HPDE6-E6E7 (cell line): Measurements from ENCODE around the gene ME1.
"Not testable (repeated sequence)": the region's sequence is repeated elsewhere in the genome, so short reads cannot be mapped to it uniquely, and the experiment has no call there.

Experiments
- DNase-seq: peaks from one replicate; pipeline ENCODE4 v3.0.0; 2011; ENCODE audit warnings: missing footprints; ENCODE audit errors: extremely low spot score

Gene ME1

GRCh38 chr6:83352424-83353061 lies 78.3 kb downstream of the ME1 start:
- no peak for DNase-seq

GRCh38 chr6:83343121-83343520 lies 87.7 kb downstream of the ME1 start:
- no peak for DNase-seq

- DNase-seq = no peak
Measured at GRCh38 chr6:83341765-83342164, 89.1 kb downstream of the ME1 start.

GRCh38 chr6:83333916-83334315 lies 96.9 kb downstream of the ME1 start:
- DNase-seq = not testable (repeated sequence)

GRCh38 chr6:83333500-83333899 lies 97.4 kb downstream of the ME1 start:
- no peak for DNase-seq

GRCh38 chr6:83314693-83315092 lies 116.2 kb downstream of the ME1 start:
- DNase-seq = no peak

- no peak for DNase-seq
Measured at GRCh38 chr6:83313882-83314281, 117.0 kb downstream of the ME1 start.

- DNase-seq = no peak
Measured at GRCh38 chr6:83311231-83311630, 119.6 kb downstream of the ME1 start.

GRCh38 chr6:83310046-83310445 lies 120.8 kb downstream of the ME1 start:
- no peak for DNase-seq

- DNase-seq = no peak
Measured at GRCh38 chr6:83309344-83309743, 121.5 kb downstream of the ME1 start.

GRCh38 chr6:83308833-83309232 lies 122.0 kb downstream of the ME1 start:
- DNase-seq = no peak

- DNase-seq = no peak
Measured at GRCh38 chr6:83307849-83308248, 123.0 kb downstream of the ME1 start.

GRCh38 chr6:83303426-83303825 lies 127.4 kb downstream of the ME1 start:
- DNase-seq = no peak

GRCh38 chr6:83294676-83295075 lies 136.2 kb downstream of the ME1 start:
- DNase-seq = no peak

GRCh38 chr6:83292900-83293843 lies 137.7 kb downstream of the ME1 start:
- DNase-seq = no peak

- not testable (repeated sequence) for DNase-seq
Measured at GRCh38 chr6:83287298-83287697, 143.6 kb downstream of the ME1 start.

GRCh38 chr6:83285917-83286316 lies 144.9 kb downstream of the ME1 start:
- no peak for DNase-seq

GRCh38 chr6:83273596-83273995 lies 157.3 kb downstream of the ME1 start:
- DNase-seq = no peak

- DNase-seq = peak; percentile 17
Measured at GRCh38 chr6:83270971-83271719, 159.7 kb downstream of the ME1 start.

GRCh38 chr6:83265384-83265783 lies 165.5 kb downstream of the ME1 start:
- no peak for DNase-seq

- DNase-seq = no peak
Measured at GRCh38 chr6:83260577-83260976, 170.3 kb downstream of the ME1 start.

GRCh38 chr6:83258517-83258916 lies 172.3 kb downstream of the ME1 start:
- no peak for DNase-seq
